ENCODE data around the gene CEBPA. TPM values are rescaled to one million over a fixed set of nuclear protein-coding genes. Genes with fewer than 3 reads are reported as not detected.

Gene CEBPA
- total RNA-seq, 1 donor from 2014 or later = 75.1 TPM

DNA sequence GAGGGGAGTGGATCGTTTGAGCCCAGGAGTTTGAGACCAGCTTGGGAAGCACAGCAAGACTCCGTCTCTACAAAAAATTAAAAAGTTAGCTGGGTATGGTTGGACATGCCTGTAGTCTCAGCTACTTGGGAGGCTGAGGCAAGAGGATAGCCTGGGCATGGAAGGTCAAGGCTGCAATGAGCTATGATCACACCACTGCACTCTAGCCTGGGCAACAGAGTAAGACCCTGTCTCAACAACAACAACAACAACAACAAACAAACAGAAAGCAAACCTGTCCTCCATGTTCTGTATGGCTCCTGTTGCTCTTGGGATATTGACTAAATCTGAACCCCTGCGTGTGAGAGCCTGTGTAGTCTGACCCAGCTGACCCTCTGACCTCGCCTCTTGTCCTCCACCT, 14.9 kb downstream of the CEBPA start:
- DNase-seq (peak; percentile 35), ATAC-seq (no peak)
- peaks cover 6% of the 10 kb centered on the region for H3K9me3 ChIP-seq
- TF ChIP-seq, protein P1, sequence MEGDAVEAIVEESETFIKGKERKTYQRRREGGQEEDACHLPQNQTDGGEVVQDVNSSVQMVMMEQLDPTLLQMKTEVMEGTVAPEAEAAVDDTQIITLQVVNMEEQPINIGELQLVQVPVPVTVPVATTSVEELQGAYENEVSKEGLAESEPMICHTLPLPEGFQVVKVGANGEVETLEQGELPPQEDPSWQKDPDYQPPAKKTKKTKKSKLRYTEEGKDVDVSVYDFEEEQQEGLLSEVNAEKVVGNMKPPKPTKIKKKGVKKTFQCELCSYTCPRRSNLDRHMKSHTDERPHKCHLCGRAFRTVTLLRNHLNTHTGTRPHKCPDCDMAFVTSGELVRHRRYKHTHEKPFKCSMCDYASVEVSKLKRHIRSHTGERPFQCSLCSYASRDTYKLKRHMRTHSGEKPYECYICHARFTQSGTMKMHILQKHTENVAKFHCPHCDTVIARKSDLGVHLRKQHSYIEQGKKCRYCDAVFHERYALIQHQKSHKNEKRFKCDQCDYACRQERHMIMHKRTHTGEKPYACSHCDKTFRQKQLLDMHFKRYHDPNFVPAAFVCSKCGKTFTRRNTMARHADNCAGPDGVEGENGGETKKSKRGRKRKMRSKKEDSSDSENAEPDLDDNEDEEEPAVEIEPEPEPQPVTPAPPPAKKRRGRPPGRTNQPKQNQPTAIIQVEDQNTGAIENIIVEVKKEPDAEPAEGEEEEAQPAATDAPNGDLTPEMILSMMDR (IDR thresholded peaks at IDR 0.05) = no peak
- no peak overlapping the region for H3K4me3 ChIP-seq
- H3K27me3 ChIP-seq (ENCODE audit: low read depth) = peaks cover 7% of the 10 kb centered on the region
- H3K27ac ChIP-seq = peak overlapping the region; percentile 36
- no peaks in the 10 kb centered on the region for H3K36me3 ChIP-seq
- peaks cover 64% of the 10 kb centered on the region for H3K4me1 ChIP-seq
- intact Hi-C loops (cut with DNase I) = no loop called here

DNA sequence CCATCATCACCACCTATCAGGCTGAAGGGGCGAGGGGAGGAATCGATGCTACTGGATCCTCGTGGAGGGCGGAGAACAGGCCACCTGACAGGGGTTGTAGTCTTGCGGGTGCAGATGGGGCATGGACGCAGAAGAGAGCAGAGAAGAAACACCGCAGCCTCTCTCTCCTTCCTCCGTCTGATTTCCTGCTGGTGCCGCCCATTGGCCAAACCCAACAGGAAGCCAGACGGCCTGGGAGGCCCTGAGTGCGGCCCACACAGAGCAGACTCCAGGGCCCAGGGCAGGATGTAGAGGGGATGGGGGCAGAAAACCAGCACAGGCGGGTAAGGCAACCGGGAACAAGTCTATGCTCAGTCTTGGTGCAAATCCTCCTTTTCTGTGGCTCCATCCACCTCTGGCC, 15.4 kb downstream of the CEBPA start:
- H3K4me1 ChIP-seq = peaks cover 59% of the 10 kb centered on the region
- intact Hi-C loops (cut with DNase I) = no loop called here
- ATAC-seq (peak in 1 of 2 donors; percentile 5), DNase-seq (no peak)
- peaks cover 7% of the 10 kb centered on the region for H3K27me3 ChIP-seq (ENCODE audit: low read depth)
- no peak overlapping the region for H3K4me3 ChIP-seq
- H3K9me3 ChIP-seq = peaks cover 6% of the 10 kb centered on the region
- H3K27ac ChIP-seq = peak overlapping the region; percentile 36
- H3K36me3 ChIP-seq = no peaks in the 10 kb centered on the region
- TF ChIP-seq, protein P1 (IDR thresholded peaks at IDR 0.05) = no peak

DNA sequence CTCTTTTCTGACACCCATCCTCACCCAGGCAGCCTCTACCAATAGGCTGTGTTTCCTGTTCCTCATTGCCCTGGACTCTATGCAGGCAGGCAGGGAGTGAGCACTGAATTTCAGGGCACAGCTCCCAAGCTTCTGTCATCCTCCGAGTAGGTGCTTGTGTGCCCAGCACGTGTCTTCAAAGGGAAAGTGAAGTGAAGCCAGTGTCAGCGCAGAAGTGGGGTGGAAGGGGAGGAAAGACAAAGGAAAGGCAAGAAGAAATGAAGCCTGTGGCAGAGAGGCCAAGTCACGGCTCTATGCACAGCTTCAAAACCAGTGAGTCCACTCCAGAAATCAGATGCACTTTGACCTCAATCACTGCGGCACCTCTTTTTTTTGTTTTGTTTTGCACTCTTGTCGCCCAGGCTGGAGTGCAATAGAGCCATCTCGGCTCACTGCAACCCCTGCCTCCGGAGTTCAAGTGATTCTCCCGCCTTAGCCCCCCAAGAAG, 16.9 kb downstream of the CEBPA start:
- Histone ChIP-seq H3K4me3 (no peak overlapping the region), H3K27ac (no peak overlapping the region), H3K27me3 (ENCODE audit: low read depth) (peaks cover 4% of the 10 kb centered on the region), H3K36me3 (no peaks in the 10 kb centered on the region), H3K4me1 (peaks cover 54% of the 10 kb centered on the region), H3K9me3 (peaks cover 6% of the 10 kb centered on the region)
- ATAC-seq (peak in 1 of 2 donors; percentile 16), DNase-seq (no peak)
- intact Hi-C loops (cut with DNase I) = no loop called here
- TF ChIP-seq, protein P1 (IDR thresholded peaks at IDR 0.05) = no peak

- TF ChIP-seq, protein P1 (IDR thresholded peaks at IDR 0.05) = no peak
- H3K9me3 ChIP-seq = peaks cover 6% of the 10 kb centered on the region
- peaks cover 52% of the 10 kb centered on the region for H3K4me1 ChIP-seq
- no peak for ATAC-seq
- intact Hi-C loops (cut with DNase I) = no loop called here
- H3K36me3 ChIP-seq = no peaks in the 10 kb centered on the region
- no peak for DNase-seq
- no peak overlapping the region for H3K4me3 ChIP-seq
- peaks cover 4% of the 10 kb centered on the region for H3K27me3 ChIP-seq (ENCODE audit: low read depth)
- no peak overlapping the region for H3K27ac ChIP-seq
Measured at GRCh38 chr19:33284756-33285155, 17.6 kb downstream of the CEBPA start.

- Histone ChIP-seq H3K27me3 (ENCODE audit: low read depth) (peaks cover 4% of the 10 kb centered on the region), H3K36me3 (no peaks in the 10 kb centered on the region), H3K4me1 (peaks cover 57% of the 10 kb centered on the region), H3K4me3 (no peak overlapping the region), H3K27ac (no peak overlapping the region), H3K9me3 (peaks cover 6% of the 10 kb centered on the region)
- TF ChIP-seq, protein P1 (IDR thresholded peaks at IDR 0.05) = no peak
- DNase-seq = no peak
- no peak for ATAC-seq
- intact Hi-C loops (cut with DNase I) = no loop called here
Measured at GRCh38 chr19:33284146-33284643, 18.1 kb downstream of the CEBPA start.

Measured in lower lobe of right lung (tissue), 2 donors.